K562 (cell line): ENCODE data around the gene SEC14L3. TPM values are rescaled to one million over a fixed set of nuclear protein-coding genes. Genes with fewer than 3 reads are reported as not detected.

Source experiments
- ATAC-seq: fragments of 200-7000 bp; cut with Tn5 transposase; 3 replicates; pipeline ENCODE4 v1.9.1; 2020; ENCODE audit warnings: moderate library complexity
- BruUV-seq: library from RNA; stranded (reverse); fragments of 400-500 nt; replicated peaks from 2 replicates; lab custom pipeline; 2021; lab: Mats Ljungman, UMichigan
- CTCF ChIA-PET: fragments of 300-600 bp; formaldehyde crosslinking; extraction: SDS; loops from one replicate; lab custom pipeline; 2021; ENCODE audit warnings: low intra/inter-chr PET ratio; lab: Yijun Ruan, JAX
- POLR2A ChIA-PET: fragments of 300-600, 350-650 bp; sonication (Branson Sonifier 250); formaldehyde crosslinking; extraction: SDS; loops from one replicate; lab custom pipeline; 2021; ENCODE audit warnings: antibody characterized with exemption, inconsistent platforms; lab: Yijun Ruan, JAX
- DNase-seq, 4 experiments: peaks; one replicate each; pipeline versions ENCODE4 v3.0.0 to v3.0.0-alpha.2; 2011 to 2018; ENCODE audit warnings: low spot score in 3 of 4, mixed read lengths in 3 of 4; ENCODE audit errors: extremely low read depth in 1 of 4
- FAIRE-seq: peaks from 2 replicates; lab custom pipeline; 2011; peaks lifted over from hg19 to GRCh38; lab: Jason Lieb, UNC
- H2AFZ ChIP-seq: 2 replicates; pipeline ENCODE4 v1.6.0; 2011; ENCODE audit warnings: low read depth, low read length, control low read depth, inconsistent platforms
- H3K27ac ChIP-seq: fragments of 200-600 bp; 3 replicates; pipeline ENCODE4 v1.8.0; 2011; ENCODE audit warnings: low read depth, mild to moderate bottlenecking, control low read depth, inconsistent platforms, low read length, moderate library complexity, mixed read lengths; ENCODE audit errors: extremely low read depth
- H3K27me3 ChIP-seq, 2 experiments: fragments of 300-600 bp in 1 of 2; 2 replicates in 1 of 2; 3 replicates in 1 of 2; pipeline versions ENCODE4 v1.6.0 to v1.8.0; 2011; ENCODE audit warnings: inconsistent platforms in 2 of 2, low read length in 2 of 2, mild to moderate bottlenecking in 1 of 2, mixed read lengths in 1 of 2, moderate library complexity in 1 of 2; ENCODE audit not compliant: control insufficient read depth in 2 of 2, insufficient read depth in 2 of 2
- H3K36me3 ChIP-seq: fragments of 300-600 bp; 3 replicates; pipeline ENCODE4 v1.8.0; 2011; ENCODE audit warnings: mild to moderate bottlenecking, low read length, inconsistent platforms; ENCODE audit not compliant: control insufficient read depth, insufficient read depth
- H3K4me1 ChIP-seq, 2 experiments: fragments of 200-600 bp in 1 of 2; replicated peaks in 1 of 2; 2 replicates in 1 of 2; 3 replicates in 1 of 2; pipeline versions ENCODE4 v1.5.1 to v1.8.0; 2011; ENCODE audit warnings: inconsistent platforms in 2 of 2, low read length in 2 of 2, mild to moderate bottlenecking in 1 of 2, mixed read lengths in 1 of 2, moderate library complexity in 1 of 2; ENCODE audit not compliant: control insufficient read depth in 2 of 2, insufficient read depth in 2 of 2
- H3K4me2 ChIP-seq: 2 replicates; pipeline ENCODE4 v1.6.1; 2011; ENCODE audit warnings: low read length, control low read depth, inconsistent platforms, mixed read lengths; ENCODE audit not compliant: insufficient read depth
- H3K4me3 ChIP-seq: fragments of 200-600 bp; sonication (generic), shearing (Covaris generic); 2 replicates; pipeline ENCODE4 v1.5.1; 2016; ENCODE audit warnings: control low read depth, inconsistent platforms
- H3K79me2 ChIP-seq: fragments of 200-600 bp; 3 replicates; pipeline ENCODE4 v1.8.0; 2011; ENCODE audit warnings: low read length, inconsistent platforms; ENCODE audit not compliant: control insufficient read depth, insufficient read depth
- H3K9ac ChIP-seq, 2 experiments: 2 replicates each; pipeline versions ENCODE4 v1.6.0 to v1.6.1; 2011; ENCODE audit warnings: low read depth in 2 of 2, low read length in 2 of 2, control low read depth in 1 of 2, inconsistent platforms in 1 of 2, mild to moderate bottlenecking in 1 of 2, mixed read lengths in 1 of 2; ENCODE audit not compliant: insufficient read depth in 1 of 2
- H3K9me1 ChIP-seq: one replicate; pipeline ENCODE4 v1.6.0; 2011; ENCODE audit warnings: inconsistent platforms, mild to moderate bottlenecking, low read length, moderate library complexity; ENCODE audit not compliant: control insufficient read depth, insufficient read depth
- H3K9me3 ChIP-seq: replicated peaks from 2 replicates; pipeline ENCODE4 v1.5.1; 2011; ENCODE audit warnings: low read depth, low read length, inconsistent platforms; ENCODE audit not compliant: control insufficient read depth, insufficient read depth
- H4K20me1 ChIP-seq: replicated peaks from 2 replicates; pipeline ENCODE4 v1.6.1; 2011; ENCODE audit warnings: low read length, inconsistent platforms, mixed read lengths; ENCODE audit not compliant: control insufficient read depth, insufficient read depth
- CCAR2 ChIP-seq: fragments of 200-400 bp; formaldehyde crosslinking; IDR thresholded peaks from 2 replicates; pipeline ENCODE4 v1.6.1; 2017; ENCODE audit warnings: mild to moderate bottlenecking, low read depth, low read length
- DACH1 ChIP-seq: fragments of 450-650 bp; IDR thresholded peaks from 2 replicates; pipeline ENCODE4 v1.6.1; 2018; ENCODE audit not compliant: partially characterized antibody
- MTA2 ChIP-seq: fragments of 450-650 bp; IDR thresholded peaks from 2 replicates; pipeline ENCODE4 v1.6.1; 2016; ENCODE audit warnings: low read depth
- POLR2A ChIP-seq: fragments of 450-650 bp; conservative IDR thresholded peaks from 2 replicates; pipeline ENCODE4 v1.6.1; 2016
- SRSF9 ChIP-seq: fragments of 200-400 bp; formaldehyde crosslinking; IDR thresholded peaks from 2 replicates; pipeline ENCODE4 v1.6.1; 2017; ENCODE audit warnings: low read depth, low read length, borderline replicate concordance
- TBL1XR1 ChIP-seq, 2 experiments: IDR thresholded peaks; 2 replicates each; pipeline ENCODE4 v1.6.1; 2012; ENCODE audit warnings: improper control_type of control experiment in 2 of 2, low read length in 2 of 2, mild to moderate bottlenecking in 1 of 2
- TEAD2 ChIP-seq: fragments of 450-650 bp; IDR thresholded peaks from 2 replicates; pipeline ENCODE4 v1.6.1; 2016; ENCODE audit warnings: missing genetic modification characterization, control low read depth, missing compliant biosample characterization
- TSC22D4 ChIP-seq: fragments of 450-650 bp; IDR thresholded peaks from 2 replicates; pipeline ENCODE4 v1.6.1; 2016; ENCODE audit warnings: missing genetic modification characterization, missing biosample characterization, control low read depth
- ZNF384 ChIP-seq: IDR thresholded peaks from 2 replicates; pipeline ENCODE4 v1.6.1; 2012; ENCODE audit warnings: low read depth, low read length, improper control_type of control experiment
- WGBS: fragments of 100-300 bp; shearing (Covaris generic); methylation state at CpG from one replicate; pipeline ENCODE4 v1.1.6; 2016; ENCODE audit warnings: low coverage, mixed read lengths; ENCODE audit not compliant: insufficient coverage; ENCODE audit errors: missing lambda C conversion rate; 5-methylcytosine and 5-hydroxymethylcytosine counted together
- in situ Hi-C: fragments of 300-500 bp; cut with MboI; formaldehyde crosslinking; loops from 4 replicates; pipeline ENCODE4 v1.15.0; 2018; ENCODE audit warnings: inconsistent platforms, mixed read lengths
- intact Hi-C: fragments of 100-400 bp; cut with micrococcal nuclease; formaldehyde crosslinking; loops from 2 replicates; pipeline ENCODE4 v1.14.2; 2022
- polyA plus RNA-seq, 8 experiments: library from polyadenylated mRNA; depleted of rRNA in 4 of 8; stranded (reverse) in 5 of 8; unstranded in 3 of 8; fragments of >200 nt; fragmentation: Nextera tagmentation in 2 of 8; fragmentation: Illumina TruSeq in 1 of 8; extraction: Ambion mirVana in 2 of 8; extraction: Trizol in 1 of 8; gene quantifications; 2 replicates each; pipeline versions ENCODE4 v1.2.1 to v1.2.3, GENCODE V29; 2011 to 2014; ENCODE audit warnings: inconsistent platforms in 1 of 8, missing spikeins in 1 of 8
- total RNA-seq, 7 experiments: library from RNA; depleted of rRNA in 6 of 7; stranded (reverse); fragments of >200 nt in 6 of 7; fragmentation: Illumina TruSeq in 2 of 7; extraction: Trizol in 2 of 7; gene quantifications; 2 replicates each; pipeline versions ENCODE4 v1.2.1 to v1.2.3, GENCODE V29; 2011 to 2021; ENCODE audit warnings: low replicate concordance in 1 of 7
- TF ChIP-seq, protein P1 (sequence below): fragments of 450-650 bp; IDR thresholded peaks from 2 replicates; pipeline ENCODE4 v1.6.1; 2017; ENCODE audit warnings: mild to moderate bottlenecking, moderate library complexity

Gene SEC14L3
- total and polyA plus RNA-seq, 9 of the 15 experiments (the other 6 are each of a cell fraction or from before 2014, with no cell fraction given): not detected

DNA sequence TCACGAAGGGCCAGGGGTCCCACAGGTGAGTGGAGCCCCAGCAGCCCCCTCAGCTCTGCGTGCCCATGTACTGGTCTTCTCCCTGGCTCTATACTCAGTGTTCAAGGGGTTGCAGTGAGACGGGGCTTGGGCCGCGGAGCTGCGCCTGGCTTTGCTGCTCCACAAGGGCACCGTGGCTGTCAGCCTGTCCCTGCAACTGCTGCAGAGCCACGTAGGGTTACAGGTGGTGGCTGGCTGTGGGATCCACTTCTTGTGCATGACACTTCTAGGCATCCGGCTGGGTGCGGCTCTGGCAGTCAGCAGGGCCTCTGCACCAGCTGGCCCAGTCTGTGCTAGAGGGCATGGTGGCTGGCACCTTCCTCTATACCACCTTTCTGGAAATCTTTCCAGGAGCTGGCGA lies 32.0 kb downstream of the SEC14L3 start:
- DNase-seq (no peak), ATAC-seq (no peak), FAIRE-seq (no peak)
- H3K4me1 ChIP-seq: peaks cover 43 to 48% of the 10 kb centered on the region in 2 experiments
- H2AFZ ChIP-seq: no peak overlapping the region
- 76% methylated on average over 6 of the region's 11 CpGs for WGBS
- ChIA-PET POLR2A (interaction anchor here (1.0 kb wide), 1 partner anchor 13 kb away, joined by 3 read pairs; no protein-coding TSS in a partner anchor), CTCF (no interaction called here)
- BruUV-seq: no TSS peak
- H3K9ac ChIP-seq: peak overlapping the region in 1 of 2 experiments; percentile 40; a peak in 1 of 4 replicates
- H3K79me2 ChIP-seq: no peaks in the 10 kb centered on the region
- in situ Hi-C loops: no loop called here
- TF ChIP-seq CCAR2 (no peak), DACH1 (no peak), TBL1XR1 (IDR thresholded peaks at IDR 0.05; ENCODE audit: low read length in 2 of 2) (no peak), TEAD2 (tag) (no peak), POLR2A (no peak), MTA2 (no peak), SRSF9 (no peak), ZNF384 (no peak), TSC22D4 (tag) (no peak)
- TF ChIP-seq, protein P1, sequence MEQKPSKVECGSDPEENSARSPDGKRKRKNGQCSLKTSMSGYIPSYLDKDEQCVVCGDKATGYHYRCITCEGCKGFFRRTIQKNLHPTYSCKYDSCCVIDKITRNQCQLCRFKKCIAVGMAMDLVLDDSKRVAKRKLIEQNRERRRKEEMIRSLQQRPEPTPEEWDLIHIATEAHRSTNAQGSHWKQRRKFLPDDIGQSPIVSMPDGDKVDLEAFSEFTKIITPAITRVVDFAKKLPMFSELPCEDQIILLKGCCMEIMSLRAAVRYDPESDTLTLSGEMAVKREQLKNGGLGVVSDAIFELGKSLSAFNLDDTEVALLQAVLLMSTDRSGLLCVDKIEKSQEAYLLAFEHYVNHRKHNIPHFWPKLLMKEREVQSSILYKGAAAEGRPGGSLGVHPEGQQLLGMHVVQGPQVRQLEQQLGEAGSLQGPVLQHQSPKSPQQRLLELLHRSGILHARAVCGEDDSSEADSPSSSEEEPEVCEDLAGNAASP: no peak
- no peak overlapping the region for H3K4me3 ChIP-seq
- H3K9me1 ChIP-seq: no peaks in the 10 kb centered on the region
- H3K36me3 ChIP-seq: no peaks in the 10 kb centered on the region
- no peaks in the 10 kb centered on the region for H3K27me3 ChIP-seq
- no peaks in the 10 kb centered on the region; the same call in 1 of the 2 replicates for H3K9me3 ChIP-seq
- intact Hi-C loops: no loop called here
- no peaks in the 10 kb centered on the region for H4K20me1 ChIP-seq
- H3K27ac ChIP-seq: no peak overlapping the region
- no peak overlapping the region for H3K4me2 ChIP-seq
